NT2/D1 (cell line): ENCODE results near the gene RTL10.

ENCODE experiments used
- SUZ12 ChIP-seq: IDR thresholded peaks from 2 replicates; pipeline ENCODE4 v1.6.1; 2011; ENCODE audit not compliant: insufficient read length, insufficient read depth; ENCODE audit errors: extremely low read depth
- YY1 ChIP-seq: IDR thresholded peaks from 2 replicates; pipeline ENCODE4 v1.6.1; 2011; ENCODE audit not compliant: insufficient read length, insufficient read depth
- ZNF274 ChIP-seq: IDR thresholded peaks from 2 replicates; pipeline ENCODE4 v1.6.1; 2011; ENCODE audit warnings: mild to moderate bottlenecking, low read depth, low read length

DNA sequence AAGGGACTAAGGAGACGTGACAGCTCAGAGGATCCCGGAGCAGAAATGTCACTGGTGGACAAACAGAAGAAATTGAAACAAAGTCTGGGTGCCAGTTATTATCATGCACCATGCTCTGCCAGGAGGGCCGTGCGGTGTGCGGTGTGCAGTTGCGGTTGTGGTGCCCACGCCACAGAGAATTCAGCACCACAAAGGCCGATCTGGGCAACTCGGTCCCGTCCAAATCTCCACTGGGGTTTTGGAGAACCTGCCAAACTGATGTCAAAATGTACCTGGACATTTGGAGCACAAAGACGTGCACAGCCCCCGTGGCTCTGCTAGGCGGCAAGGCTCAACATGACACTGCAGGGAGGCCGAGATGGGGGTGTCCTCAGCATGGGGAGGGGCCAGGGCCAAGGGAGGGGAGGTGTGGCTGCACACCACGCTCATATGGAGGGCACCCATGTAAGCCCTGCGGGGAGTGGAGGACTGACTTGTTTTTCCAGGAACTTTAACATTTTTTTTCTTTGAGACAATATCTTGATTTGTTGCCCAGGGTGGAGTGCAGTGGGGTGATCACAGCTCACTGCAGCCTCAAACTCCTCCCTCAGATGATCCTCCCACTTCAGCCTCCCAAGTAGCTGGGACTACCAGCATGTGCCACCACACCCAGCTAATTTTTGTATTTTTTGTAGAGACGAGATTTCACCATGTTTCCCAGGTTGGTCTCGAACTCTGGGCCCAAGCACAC, 39.4 kb downstream of the RTL10 start:
- no peak for TF ChIP-seq YY1
- TF ChIP-seq ZNF274: no peak
- no peak for TF ChIP-seq SUZ12
